Effector memory CD8-positive, alpha-beta T cell (primary cell): ENCODE results near the gene IRS2.
A peak's percentile ranks its signal among the peaks of the same experiment; 100 is the strongest.

ENCODE experiments used
- ATAC-seq: fragments of 150-1000 bp; cut with Tn5 transposase; replicated peaks from 2 replicates; pipeline ENCODE4 v1.10.0; 2021; ENCODE audit warnings: mild to moderate bottlenecking, moderate library complexity
- DNase-seq, 3 experiments: peaks; one replicate each; pipeline ENCODE4 v3.0.0; 2021
- H3K27ac Mint-ChIP-seq, 2 donors: one replicate each; pipeline ENCODE4 v1.8.0; 2022; ENCODE audit warnings: mild to moderate bottlenecking in 2 of 2, mixed read lengths in 2 of 2, moderate library complexity in 2 of 2
- H3K27me3 Mint-ChIP-seq, 2 donors: one replicate each; pipeline ENCODE4 v1.8.0; 2022; ENCODE audit warnings: mixed read lengths in 2 of 2
- H3K36me3 Mint-ChIP-seq: one replicate; pipeline ENCODE4 v1.8.0; 2022; ENCODE audit warnings: mild to moderate bottlenecking, moderate library complexity, mixed read lengths; ENCODE audit not compliant: insufficient read depth
- H3K4me1 Mint-ChIP-seq, 2 donors: one replicate each; pipeline ENCODE4 v1.8.0; 2022; ENCODE audit warnings: low read depth in 2 of 2, mixed read lengths in 2 of 2
- H3K4me3 Mint-ChIP-seq, 2 donors: one replicate each; pipeline ENCODE4 v1.8.0; 2022; ENCODE audit warnings: mild to moderate bottlenecking in 2 of 2, mixed read lengths in 2 of 2, moderate library complexity in 2 of 2
- H3K9me3 Mint-ChIP-seq, 2 donors: one replicate each; pipeline ENCODE4 v1.8.0; 2022; ENCODE audit warnings: mixed read lengths in 2 of 2

The IRS2 gene

DNA sequence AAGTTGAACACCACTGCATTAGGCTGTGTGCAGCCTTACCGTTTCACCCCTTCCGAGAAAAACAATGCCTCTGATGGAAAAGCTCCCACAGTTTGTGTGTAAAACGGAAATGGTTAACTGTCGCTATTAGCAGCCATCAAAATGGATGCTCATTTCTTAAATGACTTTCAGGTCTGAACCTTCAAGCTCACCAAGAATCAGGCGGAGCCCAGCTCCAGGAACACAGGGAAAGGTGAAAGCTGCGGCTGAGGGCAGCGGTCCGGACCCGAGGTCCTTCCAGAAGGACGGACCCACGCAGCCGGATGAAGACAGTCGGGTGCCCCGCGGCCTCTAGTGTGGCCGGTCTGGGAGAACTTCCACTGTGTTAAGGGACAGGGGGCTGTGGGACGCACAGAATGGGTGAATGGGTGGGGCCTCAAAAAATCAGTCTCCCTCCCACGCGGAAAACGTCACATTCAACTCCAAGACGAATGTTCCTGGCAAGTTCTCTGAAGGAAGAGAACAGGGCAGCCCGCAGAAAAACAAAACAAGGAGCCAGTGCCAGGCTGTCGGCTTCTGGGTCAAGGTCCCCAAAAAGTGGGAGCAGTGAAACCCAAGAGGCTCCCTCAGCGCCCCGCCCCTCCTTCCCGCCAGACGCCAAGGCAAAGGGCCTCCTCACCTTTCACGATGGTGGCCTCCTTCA, 4.9 kb downstream of the IRS2 start:
- peak overlapping the region in 1 of 2 donors; percentile 21 for H3K4me3 Mint-ChIP-seq
- DNase-seq (no peak), ATAC-seq (no peak)
- peaks cover 0 to 5% of the 10 kb centered on the region in 2 donors for H3K9me3 Mint-ChIP-seq
- H3K27ac Mint-ChIP-seq = peak overlapping the region in 1 of 2 donors; percentile 41
- peaks cover 6 to 19% of the 10 kb centered on the region in 2 donors for H3K4me1 Mint-ChIP-seq
- no peaks in the 10 kb centered on the region for H3K27me3 Mint-ChIP-seq
- peaks cover 41% of the 10 kb centered on the region for H3K36me3 Mint-ChIP-seq

DNA sequence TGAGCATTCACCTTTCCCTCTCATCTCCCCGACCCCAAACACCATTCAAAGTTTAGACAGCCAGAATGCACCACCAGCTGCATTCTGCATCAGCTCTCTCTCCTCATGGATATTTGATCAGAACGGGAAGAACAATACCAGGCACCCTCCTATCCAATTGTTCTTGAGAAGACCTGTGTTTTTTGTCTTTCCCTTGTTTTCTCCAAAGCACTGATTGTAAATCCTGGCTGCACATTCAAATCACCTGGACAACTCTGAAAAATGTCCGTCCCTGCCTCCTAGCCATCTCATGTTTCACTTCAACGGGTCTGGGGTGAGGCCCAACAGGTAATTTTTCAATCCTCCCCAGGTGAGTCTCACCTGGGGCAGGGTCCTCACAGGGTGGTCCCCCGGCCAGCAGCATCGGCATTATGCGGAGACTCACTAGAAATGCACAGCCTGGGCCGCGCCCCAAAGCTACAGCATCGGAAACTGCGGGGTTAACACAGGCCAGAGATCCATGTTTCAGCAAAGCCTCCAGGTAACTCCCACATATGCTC, 5.5 kb downstream of the IRS2 start:
- Mint-ChIP-seq H3K27ac (no peak overlapping the region), H3K9me3 (peaks cover 0 to 5% of the 10 kb centered on the region in 2 donors), H3K36me3 (peaks cover 37% of the 10 kb centered on the region), H3K27me3 (no peaks in the 10 kb centered on the region), H3K4me3 (no peak overlapping the region), H3K4me1 (peaks cover 6 to 19% of the 10 kb centered on the region in 2 donors)
- ATAC-seq (no peak), DNase-seq (no peak)

DNA sequence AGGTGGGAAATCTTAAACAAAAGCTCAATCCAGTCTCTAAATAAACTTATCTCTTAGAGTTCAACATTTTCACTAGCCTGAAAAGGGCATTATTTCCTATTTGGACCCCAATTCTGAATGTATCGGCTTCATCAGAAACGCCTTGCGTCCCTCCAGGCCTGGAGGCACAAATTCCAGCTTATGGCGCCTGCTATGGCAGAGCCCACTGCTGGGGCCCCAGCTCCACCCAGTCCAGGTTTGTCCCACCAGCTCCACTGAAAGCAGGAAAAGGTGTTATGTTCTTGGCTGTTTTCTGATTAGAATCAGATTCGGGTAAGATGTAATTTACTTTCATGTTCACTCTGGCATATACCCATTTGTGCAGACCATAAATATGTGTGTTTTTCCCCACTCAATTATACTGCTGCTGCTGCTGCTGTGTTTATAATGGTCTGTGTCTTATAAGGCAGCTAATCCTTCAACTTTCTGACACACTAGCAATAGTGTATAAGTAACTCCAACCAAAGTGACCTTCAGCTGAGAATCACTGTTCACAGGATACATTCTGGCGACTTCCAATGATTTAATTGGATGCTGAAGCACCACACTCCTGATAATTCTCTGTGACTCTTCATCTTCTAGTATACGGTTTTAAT, 6.4 kb downstream of the IRS2 start:
- H3K9me3 Mint-ChIP-seq = peaks cover 0 to 5% of the 10 kb centered on the region in 2 donors
- peak overlapping the region in 1 of 2 donors; percentile 19 for H3K4me3 Mint-ChIP-seq
- peaks cover 37% of the 10 kb centered on the region for H3K36me3 Mint-ChIP-seq
- H3K27ac Mint-ChIP-seq = no peak overlapping the region
- no peak for DNase-seq
- ATAC-seq = no peak
- H3K4me1 Mint-ChIP-seq = peaks cover 6 to 19% of the 10 kb centered on the region in 2 donors
- no peaks in the 10 kb centered on the region for H3K27me3 Mint-ChIP-seq

DNA sequence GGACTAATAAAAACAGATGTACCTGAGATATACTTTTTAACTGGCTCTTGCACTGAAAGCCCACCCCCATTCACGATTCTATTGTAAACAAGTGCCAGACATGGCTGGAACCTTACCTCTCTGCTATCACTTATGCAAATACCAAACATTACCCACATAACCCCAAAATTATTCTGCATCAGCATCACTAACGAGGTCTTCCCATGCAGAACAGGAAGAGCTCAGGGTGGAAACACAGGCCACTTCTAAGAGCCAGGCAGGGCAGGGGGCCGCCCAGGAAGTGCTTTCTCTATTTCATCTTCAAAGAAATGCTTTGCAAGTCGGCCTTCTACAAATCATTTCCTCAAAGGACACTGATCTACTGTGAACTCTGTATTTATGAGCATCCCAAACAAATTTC, 7.3 kb downstream of the IRS2 start:
- H3K9me3 Mint-ChIP-seq = peaks cover 0 to 5% of the 10 kb centered on the region in 2 donors
- H3K27me3 Mint-ChIP-seq = no peaks in the 10 kb centered on the region
- peaks cover 33% of the 10 kb centered on the region for H3K36me3 Mint-ChIP-seq
- peak in 1 of 3 experiments; percentile 34 for DNase-seq
- H3K4me1 Mint-ChIP-seq = peaks cover 6 to 19% of the 10 kb centered on the region in 2 donors
- peak overlapping the region; percentile 19 to 42 for H3K4me3 Mint-ChIP-seq
- peak; percentile 86 for ATAC-seq
- H3K27ac Mint-ChIP-seq = no peak overlapping the region

DNA sequence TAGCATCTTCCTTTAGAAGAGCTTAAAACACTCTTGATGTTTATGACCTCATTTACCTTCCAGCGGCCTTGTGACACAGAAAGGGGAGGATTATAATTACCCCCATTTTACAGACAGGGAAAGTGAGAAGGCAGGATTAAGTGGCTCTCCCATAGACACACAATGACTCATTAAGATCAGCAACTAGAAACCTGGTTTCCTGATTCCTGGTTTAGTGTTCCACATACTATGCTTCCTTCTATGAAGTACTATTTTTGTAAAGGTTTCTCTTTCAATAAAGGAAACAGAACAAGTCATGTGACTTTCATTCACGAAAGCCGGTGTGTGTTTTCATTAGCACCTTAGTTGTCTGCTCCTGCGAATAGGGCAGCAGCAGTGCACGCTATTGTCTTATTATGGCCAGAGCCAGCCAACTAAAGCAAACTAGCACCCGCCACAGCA, 8.3 kb downstream of the IRS2 start:
- Mint-ChIP-seq H3K9me3 (peaks cover 0 to 8% of the 10 kb centered on the region in 2 donors), H3K36me3 (peaks cover 25% of the 10 kb centered on the region), H3K27me3 (no peaks in the 10 kb centered on the region), H3K4me1 (peaks cover 6 to 19% of the 10 kb centered on the region in 2 donors), H3K27ac (no peak overlapping the region), H3K4me3 (no peak overlapping the region)
- DNase-seq (no peak), ATAC-seq (no peak)

DNA sequence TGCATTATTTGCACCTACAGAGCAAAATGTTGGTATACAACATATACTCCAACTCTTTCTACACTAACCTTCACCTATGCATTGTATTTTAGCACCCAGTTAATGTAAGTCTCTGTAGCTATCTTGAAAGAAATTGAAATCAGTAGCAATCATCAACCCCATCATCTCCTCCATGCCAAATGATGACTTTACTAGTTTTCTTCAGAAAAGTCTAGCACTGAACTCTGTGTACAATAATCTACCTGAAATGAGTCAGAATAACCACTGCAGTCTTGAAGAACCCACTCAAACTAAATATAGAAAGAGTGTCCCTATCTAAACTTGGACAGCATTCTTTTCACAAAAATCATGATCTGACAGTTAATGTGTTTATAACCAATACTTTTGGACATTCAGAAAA, 9.8 kb downstream of the IRS2 start:
- Mint-ChIP-seq H3K27me3 (no peaks in the 10 kb centered on the region), H3K9me3 (peaks cover 0 to 6% of the 10 kb centered on the region in 2 donors), H3K4me3 (no peak overlapping the region), H3K27ac (no peak overlapping the region), H3K36me3 (peaks cover 18% of the 10 kb centered on the region), H3K4me1 (peaks cover 6 to 19% of the 10 kb centered on the region in 2 donors)
- DNase-seq (no peak), ATAC-seq (no peak)

DNA sequence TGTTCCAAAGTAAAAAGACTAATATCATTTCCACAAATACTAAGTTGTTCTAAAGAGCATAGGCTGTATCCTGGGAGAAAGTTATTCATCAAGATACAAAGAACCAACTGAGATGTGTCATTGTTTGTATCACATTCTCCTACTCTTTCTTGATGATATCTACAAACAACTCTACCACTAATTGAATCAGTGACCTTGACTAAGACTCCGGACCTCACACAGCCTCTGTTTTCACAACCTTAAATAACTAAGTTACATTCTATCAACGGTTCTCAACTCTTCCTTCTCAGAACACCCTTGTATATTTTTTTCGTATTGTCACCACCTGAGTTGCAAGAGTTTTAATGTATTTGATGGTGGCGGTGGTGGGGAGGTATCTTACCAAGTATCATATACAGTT, 12.6 kb downstream of the IRS2 start:
- H3K4me1 Mint-ChIP-seq = peaks cover 0 to 2% of the 10 kb centered on the region in 2 donors
- peaks cover 0 to 4% of the 10 kb centered on the region in 2 donors for H3K9me3 Mint-ChIP-seq
- DNase-seq = no peak
- no peak for ATAC-seq
- H3K36me3 Mint-ChIP-seq = peaks cover 12% of the 10 kb centered on the region
- no peak overlapping the region for H3K27ac Mint-ChIP-seq
- no peaks in the 10 kb centered on the region for H3K27me3 Mint-ChIP-seq
- no peak overlapping the region for H3K4me3 Mint-ChIP-seq

DNA sequence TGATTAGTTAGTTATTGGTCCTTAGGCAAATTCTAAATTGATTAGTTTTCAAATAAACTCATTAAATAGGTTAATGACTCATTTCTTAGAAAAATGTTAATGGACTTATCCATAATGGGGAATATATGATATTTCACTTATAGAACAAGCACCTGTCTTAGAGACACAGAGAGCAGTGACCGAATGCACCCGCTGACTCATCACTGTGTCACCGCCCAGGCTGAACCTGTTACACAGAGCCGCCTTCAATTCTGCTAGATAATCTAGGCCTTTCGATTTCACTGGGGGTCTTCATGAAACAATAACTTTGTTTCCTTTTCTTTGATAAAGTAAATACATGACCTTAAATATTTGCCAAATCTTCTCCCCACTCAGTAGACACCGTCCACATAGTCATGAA, 13.1 kb downstream of the IRS2 start:
- ATAC-seq = no peak

DNA sequence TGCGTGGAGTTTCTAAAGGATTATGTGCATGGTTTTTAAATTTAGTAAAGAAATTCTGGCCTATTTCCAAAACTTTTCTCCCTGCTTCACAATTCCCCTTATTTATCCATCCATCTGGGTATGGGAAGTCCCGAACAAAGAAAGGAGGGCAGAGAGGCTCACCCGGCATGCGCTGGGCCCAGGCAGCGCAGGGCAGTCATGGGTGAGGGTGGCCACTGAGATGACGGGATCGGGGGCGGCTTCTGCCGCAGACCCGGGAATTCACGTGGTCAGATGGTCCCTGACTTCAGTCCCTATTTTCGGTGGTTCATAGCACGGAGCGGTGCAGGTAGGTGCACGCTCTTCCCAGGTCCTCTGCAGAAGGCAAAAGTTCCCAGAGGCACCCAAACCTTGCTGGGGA, 14.5 kb downstream of the IRS2 start:
- Mint-ChIP-seq H3K4me3 (no peak overlapping the region), H3K36me3 (peaks cover 16% of the 10 kb centered on the region), H3K4me1 (peaks cover 0 to 2% of the 10 kb centered on the region in 2 donors), H3K27ac (no peak overlapping the region), H3K9me3 (peaks cover 0 to 4% of the 10 kb centered on the region in 2 donors), H3K27me3 (no peaks in the 10 kb centered on the region)
- ATAC-seq = no peak
- no peak for DNase-seq

More for the DNA sequence above, 13.1 kb downstream of the IRS2 start:
- Mint-ChIP-seq H3K4me1 (peaks cover 0 to 2% of the 10 kb centered on the region in 2 donors), H3K27ac (no peak overlapping the region), H3K9me3 (peaks cover 0 to 4% of the 10 kb centered on the region in 2 donors), H3K36me3 (peaks cover 12% of the 10 kb centered on the region), H3K27me3 (no peaks in the 10 kb centered on the region), H3K4me3 (no peak overlapping the region)
- no peak for DNase-seq

DNA sequence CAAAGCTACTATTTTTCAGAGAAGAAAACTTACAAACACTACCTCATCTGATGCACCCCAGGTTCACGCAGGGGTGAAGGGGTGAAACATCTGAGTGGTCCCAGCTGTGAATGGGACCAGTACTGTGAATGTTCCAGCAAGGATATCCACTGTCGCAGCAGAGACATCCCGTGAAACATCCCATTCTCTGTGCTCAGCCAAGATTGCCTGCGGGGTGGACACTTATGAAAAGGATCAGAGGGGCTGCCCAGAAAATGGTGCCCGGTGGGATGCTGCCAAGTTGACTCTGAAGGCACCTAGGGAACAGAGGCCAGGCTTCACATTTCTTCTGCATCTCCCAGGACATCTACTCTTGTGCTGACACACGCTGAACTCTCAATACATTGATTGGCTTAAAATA, 15.9 kb downstream of the IRS2 start:
- H3K4me3 Mint-ChIP-seq = no peak overlapping the region
- no peak overlapping the region for H3K27ac Mint-ChIP-seq
- H3K27me3 Mint-ChIP-seq = no peaks in the 10 kb centered on the region
- H3K9me3 Mint-ChIP-seq = peaks cover 0 to 4% of the 10 kb centered on the region in 2 donors
- peaks cover 0 to 2% of the 10 kb centered on the region in 2 donors for H3K4me1 Mint-ChIP-seq
- DNase-seq (no peak), ATAC-seq (no peak)
- peaks cover 16% of the 10 kb centered on the region for H3K36me3 Mint-ChIP-seq

DNA sequence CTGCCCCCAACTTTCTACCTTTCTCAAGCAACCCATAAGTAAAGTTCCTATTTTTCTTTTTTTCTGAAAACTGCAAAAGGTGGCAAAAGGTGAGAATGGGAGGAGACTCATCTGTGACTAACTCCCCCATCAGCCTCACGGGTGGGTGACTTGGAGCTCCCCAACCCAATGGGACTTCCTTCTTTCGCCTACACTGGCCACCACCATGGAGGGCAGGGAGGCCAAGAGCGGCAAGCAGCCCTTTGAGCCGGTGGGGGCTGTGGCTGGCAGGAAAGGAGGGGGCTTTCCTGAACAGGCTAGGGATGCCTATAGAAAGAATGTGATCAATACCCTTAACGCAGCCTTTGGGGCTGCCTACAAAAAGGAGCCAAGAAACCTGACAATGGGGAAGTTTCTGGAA, 16.5 kb downstream of the IRS2 start:
- no peaks in the 10 kb centered on the region for H3K27me3 Mint-ChIP-seq
- no peak for ATAC-seq
- no peak for DNase-seq
- H3K27ac Mint-ChIP-seq = no peak overlapping the region
- H3K4me3 Mint-ChIP-seq = no peak overlapping the region
- peaks cover 0 to 5% of the 10 kb centered on the region in 2 donors for H3K4me1 Mint-ChIP-seq
- H3K9me3 Mint-ChIP-seq = peaks cover 0 to 4% of the 10 kb centered on the region in 2 donors
- H3K36me3 Mint-ChIP-seq = peaks cover 20% of the 10 kb centered on the region

DNA sequence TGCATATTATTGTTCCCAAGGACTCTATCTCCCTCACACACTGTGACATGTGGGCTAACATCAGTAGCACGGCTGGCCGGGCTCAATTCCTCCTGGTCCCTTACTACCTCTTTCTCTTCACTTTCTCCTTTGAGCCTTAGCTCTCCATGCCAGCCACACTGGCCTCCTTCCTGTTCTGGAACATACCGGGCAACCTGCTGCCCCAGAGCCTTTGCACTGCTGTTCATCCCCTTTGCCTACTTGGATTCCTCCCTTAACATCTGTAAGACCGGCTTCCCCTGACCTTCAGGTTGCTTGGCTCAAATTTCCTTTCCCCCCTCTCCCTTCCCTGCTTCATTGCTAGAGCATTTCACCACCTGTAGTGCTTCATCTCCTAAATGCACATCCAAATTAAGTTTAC, 17.1 kb downstream of the IRS2 start:
- H3K4me3 Mint-ChIP-seq = no peak overlapping the region
- no peaks in the 10 kb centered on the region for H3K27me3 Mint-ChIP-seq
- H3K9me3 Mint-ChIP-seq = peaks cover 0 to 4% of the 10 kb centered on the region in 2 donors
- ATAC-seq (no peak), DNase-seq (no peak)
- peaks cover 0 to 10% of the 10 kb centered on the region in 2 donors for H3K4me1 Mint-ChIP-seq
- no peak overlapping the region for H3K27ac Mint-ChIP-seq
- peaks cover 21% of the 10 kb centered on the region for H3K36me3 Mint-ChIP-seq

DNA sequence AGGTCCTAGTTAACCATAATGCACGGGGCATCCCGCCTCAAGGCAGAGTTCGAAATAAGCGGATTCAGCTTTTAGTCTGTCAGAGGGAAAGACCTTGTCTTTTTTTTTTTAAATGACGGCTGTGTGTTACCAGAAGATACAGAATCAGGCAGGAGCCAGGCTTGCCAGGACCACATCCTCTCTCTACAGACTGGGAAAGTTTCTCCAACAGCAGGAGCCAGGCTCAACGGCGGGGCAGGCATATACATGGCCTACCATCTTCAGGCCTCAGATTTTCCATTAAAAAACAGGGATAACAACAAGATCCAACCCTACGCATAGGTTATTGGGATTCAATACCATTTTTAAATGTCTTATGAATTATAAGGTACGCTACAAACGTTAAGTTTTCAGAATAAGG, 17.8 kb downstream of the IRS2 start:
- peaks cover 27% of the 10 kb centered on the region for H3K36me3 Mint-ChIP-seq
- peaks cover 0 to 10% of the 10 kb centered on the region in 2 donors for H3K4me1 Mint-ChIP-seq
- DNase-seq (no peak), ATAC-seq (no peak)
- no peak overlapping the region for H3K4me3 Mint-ChIP-seq
- no peak overlapping the region for H3K27ac Mint-ChIP-seq
- peaks cover 0 to 4% of the 10 kb centered on the region in 2 donors for H3K9me3 Mint-ChIP-seq
- no peaks in the 10 kb centered on the region for H3K27me3 Mint-ChIP-seq

DNA sequence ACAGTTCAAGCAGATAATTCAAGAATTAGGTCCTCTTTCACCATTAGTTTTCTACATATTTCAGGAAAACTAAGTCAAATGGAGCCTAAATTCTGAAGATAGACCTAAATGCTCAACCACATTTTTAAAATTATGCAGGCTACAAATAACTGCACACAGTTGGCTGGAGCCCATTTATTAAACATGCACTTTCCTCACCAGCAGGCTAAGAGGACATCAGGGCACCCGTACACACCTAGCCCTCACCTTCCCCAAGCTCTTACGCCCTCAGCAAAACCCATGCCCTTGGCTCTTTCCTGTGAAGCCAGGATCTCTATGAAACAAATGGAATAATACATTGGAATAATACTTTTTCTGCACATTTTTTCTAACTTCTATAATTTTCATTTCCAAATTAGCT, 18.2 kb downstream of the IRS2 start:
- Mint-ChIP-seq H3K9me3 (peaks cover 0 to 2% of the 10 kb centered on the region in 2 donors), H3K27ac (no peak overlapping the region), H3K4me1 (peaks cover 0 to 10% of the 10 kb centered on the region in 2 donors), H3K4me3 (no peak overlapping the region), H3K27me3 (no peaks in the 10 kb centered on the region), H3K36me3 (peaks cover 27% of the 10 kb centered on the region)
- ATAC-seq = no peak
- no peak for DNase-seq
